ENCODE results near the gene GPC6.

The GPC6 gene

DNA sequence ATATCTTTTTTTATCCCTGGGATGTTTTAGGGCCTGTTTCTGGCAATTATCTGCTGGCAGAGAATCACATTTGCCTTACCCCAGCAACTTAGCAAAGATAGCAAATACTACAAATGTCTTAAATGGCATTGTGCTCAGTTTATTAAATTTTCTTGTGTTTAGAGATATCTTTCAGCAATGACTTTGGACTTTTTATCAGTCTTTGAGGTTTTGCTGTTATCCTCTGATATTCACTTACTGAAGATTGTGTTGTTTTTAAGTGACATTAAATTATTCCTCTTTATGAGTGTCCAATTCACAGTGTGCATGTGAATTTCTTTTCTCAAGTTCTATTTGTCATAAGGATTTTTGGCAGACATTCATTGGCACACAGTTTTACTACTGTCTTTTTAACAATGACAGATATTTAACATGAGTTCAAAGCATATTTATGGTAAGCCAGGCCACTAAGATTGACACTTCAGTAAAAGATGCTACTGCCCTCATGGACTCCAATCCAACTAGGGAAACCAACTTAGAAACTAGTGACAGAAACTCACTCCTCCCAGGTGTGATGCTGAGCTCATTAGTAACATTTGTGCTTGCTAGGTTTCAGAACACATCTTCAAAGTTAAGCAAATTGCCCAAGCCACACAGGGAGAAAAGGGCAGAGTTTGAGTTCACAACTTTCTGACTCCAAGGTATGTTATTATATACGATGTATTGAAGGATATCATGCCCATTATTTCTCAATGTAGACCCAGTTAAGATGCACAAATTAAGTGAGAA lies 481.9 kb downstream of the GPC6 start:
- DNase-seq: no peak

DNA sequence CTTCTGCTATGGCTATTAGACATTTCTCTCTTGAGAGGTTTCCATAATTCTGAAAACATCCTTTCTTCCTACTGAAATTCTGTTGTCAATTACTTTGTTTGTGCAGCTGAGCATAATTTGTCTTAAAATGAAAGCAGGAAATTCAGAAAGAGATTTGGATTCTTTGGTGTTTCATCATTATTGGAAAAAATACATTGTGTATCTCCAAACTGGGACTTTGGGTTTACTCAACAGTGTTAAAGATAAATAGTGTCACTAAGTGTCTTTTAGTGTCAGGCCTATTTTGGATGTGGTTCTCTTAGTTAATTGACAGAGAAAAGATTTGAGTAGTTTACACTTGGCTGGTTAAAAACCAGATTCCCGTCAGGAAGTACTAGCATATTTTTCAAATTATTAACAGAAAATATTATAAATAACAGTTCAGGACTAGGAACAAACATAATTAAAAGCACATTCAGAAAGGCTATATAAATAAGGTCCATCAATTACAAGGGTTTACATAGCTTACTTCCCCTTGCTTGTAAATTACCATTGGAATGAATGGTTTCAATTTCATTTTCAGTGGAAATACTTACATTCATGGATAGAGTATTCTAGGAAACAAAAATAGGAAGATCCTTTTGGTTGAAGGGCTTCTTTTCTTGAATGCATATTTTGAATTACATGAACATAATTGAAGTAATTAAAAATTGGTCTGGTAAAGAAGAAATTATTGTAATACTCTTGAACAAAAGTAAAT lies 483.1 kb downstream of the GPC6 start:
- no peak for DNase-seq

DNA sequence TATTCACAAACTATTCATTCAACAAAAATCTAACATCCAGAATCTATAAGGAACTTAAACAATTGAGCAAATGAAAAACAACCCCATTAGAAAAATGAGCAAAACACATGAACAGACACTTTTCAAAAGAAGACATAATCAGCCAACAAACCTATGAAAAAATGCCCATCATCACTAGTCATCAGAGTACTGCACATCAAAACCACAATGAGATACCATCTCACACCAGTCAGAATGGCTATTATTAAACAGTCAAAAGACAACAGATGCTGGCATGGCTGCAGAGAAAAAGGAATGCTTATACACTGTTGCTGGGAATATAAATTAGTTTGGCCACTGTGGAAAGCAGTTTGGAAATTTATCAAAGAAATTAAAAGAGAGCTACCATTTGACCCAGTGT lies 487.6 kb downstream of the GPC6 start:
- no peak for DNase-seq

DNA sequence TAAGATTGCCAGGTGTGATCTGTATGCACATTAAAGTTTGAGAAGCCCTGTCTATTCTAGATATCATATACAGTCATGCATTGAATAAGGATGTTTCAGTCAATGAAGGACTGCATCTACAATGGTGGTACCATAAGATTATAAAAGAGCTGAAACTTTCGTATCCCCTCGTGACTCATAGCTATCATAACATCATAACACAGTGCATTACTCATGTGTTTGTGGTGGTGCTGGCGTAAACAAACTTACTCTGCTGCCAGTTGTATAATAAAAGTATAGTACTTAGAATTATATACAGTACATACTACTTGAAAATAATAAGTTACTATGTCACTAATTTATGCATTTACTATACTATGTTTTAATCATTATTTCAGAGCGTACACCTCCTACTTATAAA lies 489.3 kb downstream of the GPC6 start:
- DNase-seq: no peak

DNA sequence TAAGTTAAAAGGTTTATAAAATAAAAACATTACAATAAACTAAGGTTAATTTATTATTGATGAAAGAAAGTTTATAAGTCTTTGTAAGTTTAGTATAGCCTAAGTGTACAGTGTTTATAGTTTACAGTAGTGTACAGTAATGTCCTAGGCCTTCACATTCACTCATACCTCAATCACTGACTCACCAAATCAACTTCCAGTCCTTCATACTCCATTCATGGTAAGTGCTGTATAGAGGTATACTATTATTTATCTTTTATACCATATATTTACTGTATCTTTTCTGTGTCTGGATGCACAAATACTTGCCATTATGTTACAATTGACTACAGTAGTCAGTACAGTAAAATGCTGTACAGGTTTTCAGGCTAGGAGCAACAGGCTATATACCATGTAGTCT lies 490.0 kb downstream of the GPC6 start:
- no peak for DNase-seq

DNA sequence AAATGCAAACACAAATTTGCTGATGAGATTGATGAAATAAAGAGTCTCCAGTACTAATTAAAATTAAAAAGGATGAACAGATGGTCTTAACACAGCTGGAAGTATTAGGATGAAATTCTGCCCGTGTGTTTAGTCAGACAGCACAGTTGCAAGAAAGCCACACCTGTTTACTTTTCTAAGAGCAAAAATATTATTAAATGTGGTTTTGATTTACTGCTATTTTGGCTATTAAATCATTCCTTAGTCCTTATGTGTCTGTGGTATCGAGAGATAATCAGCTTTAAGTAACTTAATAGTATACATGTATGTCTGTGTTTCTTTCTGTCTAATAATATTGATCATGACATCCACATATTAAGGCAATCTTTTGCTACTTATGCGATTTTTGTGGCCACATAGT lies 494.9 kb downstream of the GPC6 start:
- DNase-seq: no peak

DNA sequence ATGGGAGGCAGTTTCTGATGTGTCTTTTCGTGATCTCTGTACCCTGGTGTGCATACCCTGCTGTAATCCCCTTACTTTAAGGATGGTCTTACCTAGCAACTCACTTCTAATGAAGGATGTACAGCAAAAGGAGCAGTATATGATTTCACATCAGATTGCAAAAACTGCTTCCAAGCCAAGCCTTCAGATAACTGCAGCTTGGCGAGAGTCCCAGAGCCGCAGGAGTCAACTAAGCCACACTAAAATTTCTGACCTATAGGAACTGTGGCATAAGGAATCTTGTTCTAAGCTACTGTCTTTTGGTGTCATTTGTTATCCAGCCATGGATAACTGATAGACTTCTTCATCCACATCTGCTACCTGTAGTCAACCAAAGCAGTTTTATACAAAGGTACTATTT lies 496.7 kb downstream of the GPC6 start:
- no peak for DNase-seq

DNA sequence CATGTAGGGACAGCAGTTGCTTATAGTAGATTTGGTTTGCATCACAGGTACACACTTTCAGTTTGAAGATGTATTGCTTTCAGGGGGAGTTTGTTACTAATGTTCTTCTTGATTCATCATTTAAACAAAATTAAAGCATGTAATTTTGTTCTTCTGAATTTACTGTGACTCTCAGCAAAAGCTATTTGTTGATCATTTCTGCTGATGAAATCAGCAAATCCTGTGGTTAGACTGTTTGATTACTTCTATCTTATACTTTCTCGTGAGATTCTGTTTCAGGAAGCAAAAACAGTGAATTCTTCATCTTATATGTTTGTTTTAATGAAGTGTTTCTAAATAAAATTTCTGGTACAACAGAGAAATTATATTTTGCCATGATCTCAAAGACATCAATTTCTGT lies 497.6 kb downstream of the GPC6 start:
- no peak for DNase-seq

DNA sequence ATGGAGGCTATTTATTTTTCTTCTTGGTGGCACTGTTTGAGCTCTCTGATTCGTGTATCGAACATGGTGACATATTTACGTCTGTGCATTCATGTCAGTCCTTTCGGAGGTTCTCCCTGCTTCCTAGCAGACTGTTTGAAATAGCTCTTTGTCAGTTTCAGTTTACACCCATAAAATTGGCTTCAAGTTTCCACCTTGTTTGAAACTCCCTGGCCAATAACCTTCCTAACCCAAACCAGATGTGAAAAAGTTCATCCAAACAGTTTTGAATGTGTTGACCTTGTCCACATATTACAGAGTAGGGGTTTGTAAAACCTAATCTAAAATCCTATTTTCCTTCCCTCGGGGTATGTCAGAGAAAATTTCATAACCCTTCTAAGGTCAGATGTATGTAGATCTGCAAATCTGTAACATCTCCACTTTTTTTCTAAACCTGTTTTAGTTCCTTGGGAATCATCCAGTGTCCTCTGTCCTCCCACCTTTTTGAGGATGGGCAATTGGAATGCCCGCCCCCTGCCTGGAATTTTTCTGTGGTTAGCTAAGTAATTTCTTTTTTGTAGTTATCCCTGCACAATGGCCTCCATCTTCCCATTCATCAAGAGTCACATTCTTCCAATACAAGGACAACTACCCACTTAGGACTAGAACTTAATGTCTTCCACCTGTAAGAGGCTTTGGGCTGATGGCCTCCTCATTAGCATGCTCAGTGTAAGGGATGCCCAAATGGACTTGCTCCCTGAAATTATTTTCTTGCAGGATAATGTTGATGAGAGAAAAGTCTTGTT lies 499.8 kb downstream of the GPC6 start:
- DNase-seq: no peak

DNA sequence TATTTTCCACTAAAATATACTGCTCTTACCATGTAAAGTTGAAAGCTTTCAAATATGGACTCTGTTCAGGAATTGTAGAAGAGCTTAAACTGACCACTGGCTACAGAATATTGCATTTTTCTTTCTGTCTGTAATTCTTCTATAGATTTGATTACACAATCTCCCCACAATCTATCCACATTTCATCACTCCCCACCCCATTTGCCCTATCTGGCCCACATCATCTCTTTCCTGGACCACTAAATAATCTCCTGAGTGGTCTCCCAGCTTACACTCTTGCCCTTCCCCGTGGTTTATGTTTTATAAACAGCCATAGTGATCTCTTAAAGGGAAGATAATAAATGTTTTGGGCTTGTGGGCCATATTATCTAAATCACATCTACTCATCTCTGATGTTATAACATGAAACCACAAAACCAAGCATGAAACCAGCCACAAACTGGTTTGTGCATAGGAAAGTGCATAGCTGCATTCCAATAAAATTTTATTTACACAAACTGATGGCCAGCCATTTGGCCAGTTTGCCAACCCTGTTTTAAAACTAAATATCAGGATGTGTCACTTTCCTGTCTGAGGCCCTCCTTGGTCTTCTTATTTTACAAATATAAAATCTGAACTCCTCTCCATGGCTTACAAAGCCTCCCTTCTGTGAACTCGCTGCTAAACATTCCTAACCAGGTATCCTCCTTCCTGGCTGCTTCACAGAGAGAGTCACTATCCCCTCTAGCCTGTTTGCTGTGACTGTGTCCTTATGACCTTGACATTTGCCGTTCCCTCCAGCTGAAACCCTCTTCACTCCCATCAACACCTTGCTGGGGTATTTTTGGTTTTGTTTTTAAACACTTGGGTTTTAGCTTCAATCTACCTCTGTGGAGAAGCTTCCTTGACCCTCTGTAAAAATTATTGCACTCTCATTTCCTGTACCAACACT lies 500.9 kb downstream of the GPC6 start:
- DNase-seq: no peak

DNA sequence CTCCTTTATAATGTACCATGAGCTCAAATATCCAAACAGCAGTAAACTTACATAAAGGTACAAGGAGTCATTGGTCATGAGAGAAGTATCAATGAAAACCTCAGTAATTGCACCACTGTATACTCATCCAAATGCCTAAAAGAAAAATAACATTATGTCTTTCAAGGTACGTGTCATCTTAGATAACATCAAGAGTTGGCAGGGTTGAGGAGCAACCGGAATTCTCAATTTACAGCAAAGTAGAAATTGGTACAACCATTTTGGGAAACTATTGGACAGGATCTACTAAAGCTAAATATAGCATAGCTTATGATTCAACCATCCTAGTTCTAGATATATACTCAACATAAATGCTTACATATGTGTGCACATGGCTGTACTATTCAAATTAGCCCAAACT lies 502.8 kb downstream of the GPC6 start:
- DNase-seq: no peak

DNA sequence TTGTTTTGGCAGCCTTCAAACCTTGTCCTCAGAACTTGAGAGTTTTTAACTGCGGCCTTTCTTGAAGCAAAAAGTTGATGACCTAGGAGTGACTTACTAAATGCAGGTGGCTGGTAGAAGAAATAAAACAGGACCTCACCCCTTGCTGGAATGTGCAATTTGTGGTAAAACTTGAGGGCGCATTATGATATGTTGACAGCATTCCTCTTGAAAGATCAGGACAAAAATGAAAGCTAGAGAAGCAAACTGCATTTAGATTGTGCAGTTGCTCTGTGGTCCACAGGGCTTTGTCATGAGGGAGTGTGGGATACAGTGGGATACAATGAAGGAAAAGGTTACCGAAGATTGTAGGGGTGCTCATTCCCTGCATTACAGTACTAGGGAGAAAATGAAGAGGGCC lies 504.2 kb downstream of the GPC6 start:
- no peak for DNase-seq

DNA sequence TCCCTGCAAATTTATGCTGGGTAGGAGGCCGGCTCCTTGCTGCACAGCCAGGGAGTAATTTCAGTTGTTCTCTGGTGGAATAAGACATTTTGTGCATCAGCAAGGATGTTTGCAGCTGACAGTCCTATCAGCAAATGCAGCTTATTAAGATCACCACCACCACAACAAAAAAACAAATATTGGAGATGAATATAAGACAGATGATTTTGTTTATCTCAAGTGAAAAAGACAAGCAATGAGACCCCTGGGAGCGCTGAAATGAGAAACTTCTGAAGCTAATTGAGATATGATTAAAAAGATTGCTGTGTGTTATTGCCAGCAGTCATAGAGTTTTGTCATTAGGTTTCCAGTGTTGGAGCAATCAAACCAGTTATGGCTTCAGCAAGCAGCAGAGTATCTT lies 505.6 kb downstream of the GPC6 start:
- no peak for DNase-seq

DNA sequence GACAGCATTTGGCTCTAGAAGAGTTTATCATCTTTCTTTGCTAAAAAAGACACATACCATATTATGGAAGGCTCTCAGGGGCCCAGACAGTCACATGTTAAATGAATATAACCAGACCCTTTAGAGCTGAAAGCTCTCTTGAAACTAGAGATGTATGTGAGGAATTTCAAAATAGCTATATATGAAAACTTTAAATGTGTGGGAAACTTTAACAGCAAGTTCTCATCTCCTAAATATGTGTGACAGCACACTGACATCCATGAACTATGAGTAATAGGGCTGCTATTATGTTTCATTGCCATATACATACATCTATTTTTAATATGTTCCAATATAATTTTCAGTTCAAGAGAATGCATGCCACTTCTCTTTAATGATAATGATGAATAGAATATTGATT lies 509.5 kb downstream of the GPC6 start:
- DNase-seq: no peak

DNA sequence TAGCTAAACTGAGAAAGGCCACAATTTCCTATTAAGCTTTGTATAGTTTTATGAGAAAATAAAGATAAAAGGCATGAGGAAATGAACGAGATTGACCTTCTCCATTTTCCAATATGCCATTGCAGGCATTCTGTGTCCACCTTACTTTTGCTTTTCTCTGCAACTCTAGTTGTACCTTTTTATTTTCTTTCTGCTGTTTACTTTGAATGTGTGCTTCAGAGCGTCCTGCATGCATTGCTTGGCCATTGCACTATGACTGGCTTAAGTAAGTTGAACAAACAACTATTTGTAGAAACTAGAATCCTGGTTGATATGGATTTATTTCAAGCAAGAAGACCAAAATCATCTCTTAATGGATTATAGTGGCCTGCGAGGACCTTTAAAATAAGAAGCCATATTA lies 510.3 kb downstream of the GPC6 start:
- DNase-seq: no peak

DNA sequence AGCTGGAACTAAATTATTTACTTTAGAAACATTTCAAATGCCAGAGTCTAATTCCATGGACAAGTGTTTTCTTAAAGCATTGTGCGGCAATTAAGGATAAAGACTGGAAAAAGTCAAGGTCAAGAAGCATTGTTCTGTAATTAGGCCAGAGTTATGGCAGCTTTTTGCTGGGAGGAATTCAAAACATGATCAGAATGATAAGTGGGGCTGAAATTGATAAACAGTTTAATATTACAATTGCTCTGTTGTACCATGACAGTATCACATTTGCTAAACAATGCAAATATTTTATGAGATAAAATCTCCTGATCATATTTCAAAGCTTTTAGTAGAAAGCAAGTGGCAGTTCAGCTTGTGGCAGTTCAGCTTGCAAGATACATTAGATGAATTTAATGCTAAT lies 513.7 kb downstream of the GPC6 start:
- no peak for DNase-seq

DNA sequence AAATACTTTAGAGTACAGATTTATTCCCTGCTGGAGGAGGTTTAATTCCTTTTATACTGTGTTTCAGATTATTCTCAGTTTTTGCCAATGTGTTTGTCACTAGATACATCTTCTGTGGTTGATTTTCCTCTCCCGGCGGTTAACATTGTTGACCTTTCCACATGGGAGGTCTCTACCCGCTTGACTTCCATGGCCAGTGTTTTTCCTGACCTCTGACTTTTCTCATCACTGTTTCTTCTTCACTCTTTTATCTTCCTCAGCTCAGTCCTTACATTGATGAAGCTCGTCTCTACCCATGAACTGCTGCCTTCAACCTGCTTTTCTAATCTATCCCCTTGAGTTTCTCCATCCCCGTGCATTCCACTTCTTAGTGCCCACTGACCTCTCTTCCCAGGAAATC lies 517.4 kb downstream of the GPC6 start:
- DNase-seq: no peak

DNA sequence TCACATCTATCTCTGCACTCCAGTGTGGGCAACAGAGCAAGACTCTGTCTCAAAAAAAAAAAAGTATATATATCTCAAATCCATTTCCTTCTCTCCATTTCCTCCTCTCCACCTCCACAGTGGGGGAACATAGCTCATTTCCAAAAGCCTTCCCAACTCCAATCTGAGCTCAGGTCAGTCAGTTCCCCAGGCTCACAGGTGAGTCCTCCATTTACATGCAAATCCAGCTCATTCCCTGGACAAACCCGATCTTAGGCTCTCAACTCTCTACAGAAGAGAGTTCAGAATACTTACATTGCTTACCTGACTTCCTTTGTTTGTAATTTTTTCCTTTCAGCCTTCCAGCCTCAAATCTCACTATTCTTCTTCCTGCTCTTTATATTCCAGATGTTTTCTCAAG lies 518.3 kb downstream of the GPC6 start:
- DNase-seq: no peak

DNA sequence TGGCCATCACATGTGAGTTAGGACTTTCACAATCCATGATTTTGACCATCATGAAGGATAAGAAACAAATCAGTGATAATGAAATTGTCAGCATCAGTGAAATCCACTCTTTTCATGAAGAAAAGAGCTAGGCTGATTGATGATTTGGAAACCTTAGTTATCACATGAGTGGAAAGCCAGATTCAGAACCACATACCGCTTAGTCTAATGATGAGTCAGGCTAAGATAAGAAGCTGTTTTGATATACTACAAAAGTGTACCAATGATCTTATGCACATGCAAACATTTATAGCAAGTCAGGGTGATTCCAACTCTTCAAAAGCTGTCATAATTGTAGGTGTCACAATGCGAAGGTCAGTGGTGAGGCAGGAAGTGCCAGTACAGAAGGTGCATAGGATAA lies 519.3 kb downstream of the GPC6 start:
- no peak for DNase-seq

DNA sequence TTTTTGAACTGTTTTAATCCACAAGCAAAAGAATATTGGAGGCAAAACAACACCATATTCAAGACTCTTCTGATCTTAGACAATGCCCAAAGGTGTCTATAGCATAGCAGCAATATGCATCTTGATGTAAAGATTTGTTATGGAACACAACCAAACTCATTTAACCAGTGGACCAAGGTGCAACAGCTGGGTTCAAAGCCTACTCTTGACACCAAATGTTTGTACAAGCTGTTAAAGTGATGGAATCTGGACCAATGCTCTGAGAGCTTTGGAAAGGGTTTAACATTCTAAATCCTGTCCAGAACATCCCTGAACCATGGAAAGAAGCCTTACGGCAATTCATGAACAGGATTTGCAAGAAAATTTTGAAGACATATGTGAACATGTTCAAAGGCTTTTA lies 520.0 kb downstream of the GPC6 start:
- DNase-seq: no peak

DNA sequence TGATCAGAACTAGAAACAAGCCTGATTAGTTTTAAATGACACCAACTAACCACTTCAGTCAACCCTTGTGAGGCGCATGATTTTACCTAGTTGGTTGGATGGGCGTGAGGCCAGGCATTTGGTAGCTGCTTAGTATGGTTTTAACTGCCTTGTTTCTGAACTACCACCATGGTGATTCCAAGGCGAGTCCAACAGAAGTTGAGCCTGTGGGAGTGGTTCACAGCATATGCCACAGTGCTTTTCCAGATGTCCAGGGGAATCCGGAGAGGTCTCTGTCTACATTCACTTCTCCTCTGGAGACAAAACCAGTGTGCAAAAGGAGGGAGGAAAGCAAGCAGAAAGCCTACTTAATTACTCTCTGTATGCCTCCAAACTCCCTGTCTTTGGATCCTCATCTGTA lies 524.1 kb downstream of the GPC6 start:
- DNase-seq: no peak

DNA sequence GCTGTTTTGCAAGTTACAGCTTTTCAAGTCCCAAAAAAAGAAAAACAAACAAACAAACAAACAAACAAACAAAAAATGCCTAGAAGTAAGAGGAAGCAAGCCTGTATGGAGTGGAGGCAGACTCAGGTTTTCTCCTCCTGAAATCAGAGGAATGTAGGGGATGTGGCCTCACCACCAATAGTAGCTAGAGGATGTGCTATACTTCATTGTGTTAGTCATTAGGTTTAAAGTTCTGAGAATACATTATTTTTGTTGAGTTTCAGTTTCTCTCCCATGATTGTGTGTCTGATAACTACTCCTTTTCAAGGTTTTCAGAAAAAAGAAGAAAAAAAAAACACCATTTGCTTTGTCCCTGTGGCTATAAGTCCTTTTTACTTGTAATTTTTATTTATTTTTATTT lies 524.5 kb downstream of the GPC6 start:
- DNase-seq: no peak

DNA sequence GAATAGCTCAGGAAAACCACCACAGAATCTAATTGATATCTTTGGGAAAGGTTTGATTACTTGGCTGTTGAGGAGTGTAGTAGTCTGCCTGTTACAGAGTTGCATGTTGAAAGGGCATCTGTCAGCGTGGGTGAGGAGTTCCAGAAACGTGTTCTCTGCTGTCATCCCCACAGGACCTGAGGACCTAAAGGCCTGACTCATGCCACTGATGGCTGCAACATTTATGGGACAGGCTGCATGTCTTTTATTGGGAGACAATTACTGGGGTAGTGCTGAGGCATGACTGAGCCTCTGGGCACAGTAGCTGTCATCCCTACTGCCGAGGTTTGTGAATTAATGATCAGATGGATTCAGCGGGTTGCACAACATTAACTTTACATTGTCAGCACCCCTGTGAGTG lies 525.9 kb downstream of the GPC6 start:
- no peak for DNase-seq
